GM23248 (cell line): Measurements from ENCODE around the gene TIMP3.

Experiments
- EZH2 ChIP-seq: fragments of 200-600 bp; sonication (generic); IDR thresholded peaks from 2 replicates; pipeline ENCODE4 v1.6.1; 2018; ENCODE audit warnings: antibody characterized with exemption, mild to moderate bottlenecking; ENCODE audit not compliant: insufficient read depth, poor library complexity, severe bottlenecking
- EZH2phosphoT487 ChIP-seq: fragments of 200-600 bp; sonication (generic); IDR thresholded peaks from 2 replicates; pipeline ENCODE4 v1.6.1; 2018; ENCODE audit warnings: antibody characterized with exemption, moderate library complexity, mild to moderate bottlenecking, low read depth; ENCODE audit not compliant: insufficient read depth

DNA sequence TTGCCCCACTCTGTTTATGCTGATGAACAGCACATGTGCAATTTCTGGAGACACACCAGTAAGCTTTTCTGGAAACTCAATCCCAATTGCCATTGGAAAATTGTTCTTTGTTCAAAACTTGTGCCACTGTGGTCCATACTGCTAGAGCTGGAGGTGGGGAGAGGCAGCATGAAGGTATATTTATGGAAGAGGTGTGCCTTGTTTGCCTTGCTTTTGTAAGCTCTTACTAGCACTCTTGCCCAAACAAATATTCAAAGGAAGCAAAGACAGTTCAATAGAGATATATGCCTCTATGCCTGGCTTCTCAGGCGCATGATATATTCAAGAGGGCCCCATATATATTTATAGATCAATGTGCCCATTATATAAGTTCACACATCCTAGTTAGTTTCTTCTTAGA, 42.7 kb downstream of the TIMP3 start:
- no peak for TF ChIP-seq EZH2phosphoT487
- TF ChIP-seq EZH2, result no peak
